ENCODE measurements around the gene DBNL.
"Not testable (repeated sequence)": the region's sequence is repeated elsewhere in the genome, so short reads cannot be mapped to it uniquely, and the experiment has no call there.

DNA sequence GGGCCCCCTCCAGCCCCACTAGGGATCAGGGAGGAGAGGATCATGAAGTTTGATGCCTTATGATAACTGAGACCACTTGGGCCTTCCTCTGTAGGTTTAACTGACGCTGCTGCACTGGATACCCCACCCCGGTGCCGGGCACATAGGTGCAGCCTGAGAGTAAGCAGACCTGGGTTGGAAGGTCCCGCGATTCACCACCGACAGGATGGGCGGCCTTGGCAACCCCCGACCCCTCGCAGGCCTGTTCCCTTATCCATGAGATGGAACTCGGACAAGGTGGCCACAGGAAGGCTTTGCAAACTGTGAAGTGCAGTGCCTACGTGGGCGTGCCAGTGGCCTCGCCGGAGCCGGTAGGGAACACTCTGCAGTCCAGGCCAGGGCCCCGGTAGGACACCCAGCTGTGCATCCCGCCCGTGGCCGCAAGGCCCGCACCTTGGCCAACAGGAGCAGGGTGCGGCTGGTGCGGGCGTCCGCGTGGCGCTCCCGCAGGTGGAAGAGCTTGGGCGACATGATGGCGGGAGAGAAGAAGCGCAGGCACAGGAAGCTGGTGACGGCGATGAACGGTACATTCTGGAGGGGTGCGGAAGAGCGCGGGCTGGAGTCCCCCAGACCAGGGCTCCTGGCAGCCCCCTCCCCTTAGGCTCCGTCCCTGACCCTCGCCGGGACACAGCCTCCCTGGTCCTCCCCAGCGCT lies 4.6 kb upstream of the DBNL start:
- TF ChIP-seq, protein P1, sequence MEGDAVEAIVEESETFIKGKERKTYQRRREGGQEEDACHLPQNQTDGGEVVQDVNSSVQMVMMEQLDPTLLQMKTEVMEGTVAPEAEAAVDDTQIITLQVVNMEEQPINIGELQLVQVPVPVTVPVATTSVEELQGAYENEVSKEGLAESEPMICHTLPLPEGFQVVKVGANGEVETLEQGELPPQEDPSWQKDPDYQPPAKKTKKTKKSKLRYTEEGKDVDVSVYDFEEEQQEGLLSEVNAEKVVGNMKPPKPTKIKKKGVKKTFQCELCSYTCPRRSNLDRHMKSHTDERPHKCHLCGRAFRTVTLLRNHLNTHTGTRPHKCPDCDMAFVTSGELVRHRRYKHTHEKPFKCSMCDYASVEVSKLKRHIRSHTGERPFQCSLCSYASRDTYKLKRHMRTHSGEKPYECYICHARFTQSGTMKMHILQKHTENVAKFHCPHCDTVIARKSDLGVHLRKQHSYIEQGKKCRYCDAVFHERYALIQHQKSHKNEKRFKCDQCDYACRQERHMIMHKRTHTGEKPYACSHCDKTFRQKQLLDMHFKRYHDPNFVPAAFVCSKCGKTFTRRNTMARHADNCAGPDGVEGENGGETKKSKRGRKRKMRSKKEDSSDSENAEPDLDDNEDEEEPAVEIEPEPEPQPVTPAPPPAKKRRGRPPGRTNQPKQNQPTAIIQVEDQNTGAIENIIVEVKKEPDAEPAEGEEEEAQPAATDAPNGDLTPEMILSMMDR (IDR thresholded peaks at IDR 0.05; ENCODE audit: insufficient read depth, low read depth, low read length) = not testable (repeated sequence)
- TF ChIP-seq EZH2 (IDR thresholded peaks at IDR 0.05; ENCODE audit: insufficient read depth, low read length) = not testable (repeated sequence)

Measured in astrocyte (in vitro differentiated cells and primary cell).